GM21360 (cell line): ENCODE data around the gene TUBA8.

Experiments
- ATAC-seq: cut with Tn5 transposase; IDR thresholded peaks from one replicate; pipeline ENCODE4 v1.9.1; 2021; ENCODE audit warnings: mild to moderate bottlenecking, moderate library complexity; ENCODE audit not compliant: unreplicated experiment

TUBA8 gene

DNA sequence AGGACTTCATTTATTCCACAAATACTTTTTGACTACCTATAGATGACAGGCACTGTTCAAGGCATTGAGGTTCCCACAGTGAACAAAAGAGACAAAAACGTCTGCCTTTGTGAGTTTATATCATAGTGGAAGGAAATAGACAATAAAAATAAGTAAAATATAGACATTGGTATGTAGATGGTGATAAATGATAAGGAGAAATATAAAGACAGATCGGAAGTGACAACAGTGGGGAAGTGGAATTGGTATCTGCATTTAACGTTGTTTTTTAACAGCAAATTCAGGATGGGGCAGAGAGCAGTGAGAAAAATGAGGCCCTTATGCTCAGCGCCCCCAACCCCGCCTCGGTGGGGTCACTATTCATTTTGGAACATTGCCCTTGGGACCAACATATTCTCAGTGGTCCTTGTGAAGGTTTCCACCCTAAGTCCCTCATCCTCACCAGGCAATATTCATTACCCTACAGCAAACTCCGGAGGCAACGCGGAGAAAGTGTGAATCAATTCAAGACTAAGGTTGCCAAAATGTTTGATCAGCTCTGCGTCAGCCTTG lies 33.4 kb upstream of the TUBA8 start:
- ATAC-seq = no peak

GRCh38 chr22:18077639-18078328 lies 32.8 kb upstream of the TUBA8 start, which contains the start of gene PEX26:
PEX26 (plus strand) TSS chr22:18077990; CDS start chr22:18078377, 387 bp downstream.
- peak; percentile 71 for ATAC-seq

- ATAC-seq = peak; percentile 30
These were observed 32.1 kb upstream of the TUBA8 start for GRCh38 chr22:18078329-18079041.

DNA sequence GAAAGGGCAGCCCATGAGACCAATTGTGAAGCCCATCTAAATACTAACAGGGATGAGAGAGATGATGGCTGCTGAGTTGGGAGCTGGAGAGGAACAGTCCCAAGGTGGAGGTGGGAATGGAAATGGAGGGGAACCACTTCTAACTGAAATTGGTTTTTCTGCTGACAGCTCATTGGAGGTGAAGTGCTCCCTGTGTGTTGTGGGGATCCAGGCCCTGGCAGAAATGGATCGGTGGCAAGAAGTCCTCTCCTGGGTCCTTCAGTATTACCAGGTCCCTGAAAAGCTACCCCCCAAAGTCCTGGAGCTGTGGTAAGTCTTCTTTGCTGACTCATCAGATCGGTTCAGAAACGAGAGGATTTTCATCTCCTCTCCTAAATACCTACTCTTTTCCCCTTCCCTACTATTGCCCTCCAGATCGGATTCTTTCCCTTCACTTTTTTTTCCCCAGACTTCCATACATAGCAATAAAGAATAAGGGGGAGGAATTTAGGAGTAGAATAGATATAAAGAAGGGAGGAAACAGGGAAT lies 30.8 kb upstream of the TUBA8 start:
- ATAC-seq = no peak

- no peak for ATAC-seq
These were observed 29.2 kb upstream of the TUBA8 start for GRCh38 chr22:18081416-18081815.

- no peak for ATAC-seq
These were observed 28.1 kb upstream of the TUBA8 start for GRCh38 chr22:18082467-18082866.

- no peak for ATAC-seq
These were observed 27.2 kb upstream of the TUBA8 start for GRCh38 chr22:18083406-18083805.

- ATAC-seq = no peak
These were observed 25.4 kb upstream of the TUBA8 start for GRCh38 chr22:18085188-18085587.

- ATAC-seq = no peak
These were observed 23.2 kb upstream of the TUBA8 start for GRCh38 chr22:18087350-18087855.

DNA sequence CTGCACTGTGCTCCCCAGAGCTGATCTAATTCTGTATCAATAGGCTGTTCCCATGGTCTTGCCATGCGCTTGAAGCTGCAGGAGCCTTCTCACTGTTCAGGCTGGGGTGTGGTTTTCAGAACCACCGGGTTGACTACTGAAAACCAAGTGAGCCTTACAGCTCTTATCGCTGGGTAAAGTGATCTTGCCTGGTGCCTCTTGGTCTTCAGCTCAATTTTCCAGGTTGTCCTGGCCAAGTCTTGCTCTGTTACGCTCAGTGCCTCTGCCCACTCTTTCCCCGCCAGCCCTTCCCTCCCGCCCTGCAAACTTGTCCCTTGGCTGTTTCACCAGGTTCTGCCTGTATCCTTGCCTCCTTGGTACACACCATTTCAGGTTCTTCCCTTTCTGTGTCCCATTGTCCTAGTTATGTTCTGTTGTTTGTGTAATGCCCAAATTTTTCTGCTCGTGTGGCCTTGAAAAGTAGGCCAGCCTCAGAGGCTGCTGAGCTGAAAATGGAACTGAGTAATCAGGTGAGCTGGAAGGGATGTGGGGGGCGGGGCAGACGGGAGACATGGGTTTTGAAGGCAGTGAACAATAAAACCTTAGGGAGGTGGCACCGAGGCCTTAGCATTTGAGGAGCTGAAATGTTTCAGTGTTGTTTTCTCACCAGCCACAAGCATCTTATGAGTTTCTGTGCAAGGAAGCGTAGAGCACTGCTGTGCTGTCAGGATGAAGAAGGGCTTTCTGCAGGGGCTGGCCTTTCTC lies 21.6 kb upstream of the TUBA8 start:
- no peak for ATAC-seq

DNA sequence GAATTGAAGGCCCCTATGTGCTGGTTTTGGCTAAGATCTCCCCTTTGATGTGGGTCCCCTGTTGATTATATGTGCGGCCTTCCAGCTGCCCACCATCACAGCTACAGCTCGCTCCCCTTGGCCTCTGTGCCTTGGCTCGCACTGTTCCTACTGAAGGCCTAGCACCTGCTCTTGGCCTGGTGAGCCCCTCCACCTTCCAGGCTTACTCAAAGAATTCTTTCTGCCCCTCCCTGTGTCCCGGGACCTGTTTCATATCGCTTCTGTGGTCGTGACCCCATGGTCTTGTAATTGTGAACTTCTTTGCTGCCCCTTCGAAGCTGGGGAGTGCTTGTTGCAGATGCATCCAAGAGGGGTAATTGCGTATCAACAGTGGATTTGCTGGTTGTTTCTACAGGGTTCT lies 20.3 kb upstream of the TUBA8 start:
- no peak for ATAC-seq

DNA sequence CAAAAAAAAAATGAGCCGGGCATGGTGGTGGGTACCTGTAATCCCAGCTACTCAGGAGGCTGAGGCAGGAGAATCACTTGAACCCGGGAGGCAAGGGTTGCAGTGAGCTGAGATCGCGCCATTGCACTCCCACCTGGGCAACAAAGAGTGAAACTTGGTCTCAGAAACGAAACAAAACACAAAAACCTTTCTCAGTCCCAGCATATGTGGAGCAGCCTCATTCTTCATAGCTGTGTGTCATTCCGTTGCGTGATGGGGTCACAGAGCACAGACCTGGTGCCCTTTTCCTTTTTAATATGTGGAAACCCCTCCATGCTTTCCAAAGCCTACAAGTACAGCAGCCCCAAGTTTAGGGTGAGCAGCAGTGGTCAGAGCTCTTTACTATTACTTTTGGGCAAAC lies 19.1 kb upstream of the TUBA8 start:
- ATAC-seq = no peak

- ATAC-seq = no peak
These were observed 18.6 kb upstream of the TUBA8 start for GRCh38 chr22:18091916-18092526.

GRCh38 chr22:18093661-18094060 lies 16.9 kb upstream of the TUBA8 start:
- no peak for ATAC-seq

DNA sequence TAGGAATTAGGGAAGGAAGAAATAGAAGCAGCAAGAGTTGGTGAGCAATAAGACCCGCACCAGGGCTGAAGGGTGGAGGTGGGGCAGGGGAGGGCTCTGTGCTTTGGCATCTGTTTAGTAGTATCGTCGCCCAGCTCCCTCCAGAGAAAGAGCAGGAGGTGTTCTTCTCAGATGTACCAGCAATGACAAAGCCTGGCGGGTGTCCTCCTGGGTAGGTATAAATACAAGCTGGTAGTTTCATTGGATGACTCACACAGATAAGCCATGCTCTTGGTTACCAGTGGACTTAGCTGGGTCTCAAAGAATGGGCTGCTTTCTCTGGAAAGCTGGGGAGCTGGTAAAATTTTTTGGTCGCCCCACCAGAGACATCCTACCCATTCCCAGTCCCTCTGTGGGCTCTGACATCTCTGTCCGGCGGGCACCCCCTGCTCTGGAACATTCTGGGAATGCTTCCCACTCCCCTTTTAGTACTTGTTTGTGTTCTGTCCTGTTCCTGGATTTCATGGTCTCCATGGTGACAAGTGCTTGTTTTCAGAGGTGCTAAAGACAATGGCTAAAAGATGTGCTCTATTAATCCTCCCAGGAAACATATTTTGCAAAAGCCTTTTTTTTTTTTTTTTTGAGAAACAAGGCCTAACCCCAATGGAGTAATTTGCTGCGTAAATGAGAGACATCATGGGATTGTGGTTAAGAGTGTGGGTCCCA lies 15.4 kb upstream of the TUBA8 start:
- ATAC-seq = no peak

GRCh38 chr22:18096823-18097222 lies 13.8 kb upstream of the TUBA8 start:
- ATAC-seq = no peak

- ATAC-seq = no peak
These were observed 9.8 kb upstream of the TUBA8 start for GRCh38 chr22:18100781-18101180.

- no peak for ATAC-seq
These were observed 9.1 kb upstream of the TUBA8 start for GRCh38 chr22:18101536-18101935.

- ATAC-seq = no peak
These were observed 6.9 kb upstream of the TUBA8 start for GRCh38 chr22:18103527-18104269.
